AG09309 (cell line): ENCODE results near the gene RING1.
A peak's percentile ranks its signal among the peaks of the same experiment; 100 is the strongest.

Experiments
- DNase-seq: peaks from one replicate; pipeline ENCODE4 v3.0.0-alpha.2; 2010; ENCODE audit warnings: low read depth
- H3K4me3 ChIP-seq: 2 replicates; pipeline ENCODE4 v1.5.1; 2011; ENCODE audit warnings: mild to moderate bottlenecking, low read depth, low read length, moderate library complexity; ENCODE audit not compliant: control insufficient read depth
- TF ChIP-seq, protein P1 (sequence below): IDR thresholded peaks from 2 replicates; pipeline ENCODE4 v1.5.1; 2011; ENCODE audit warnings: mild to moderate bottlenecking, low read depth, low read length, inconsistent platforms; ENCODE audit not compliant: insufficient read depth, control insufficient read depth; ENCODE audit errors: missing control alignments

Gene RING1

GRCh38 chr6:33236328-33236727 lies 28.0 kb downstream of the RING1 start:
- TF ChIP-seq, protein P1, sequence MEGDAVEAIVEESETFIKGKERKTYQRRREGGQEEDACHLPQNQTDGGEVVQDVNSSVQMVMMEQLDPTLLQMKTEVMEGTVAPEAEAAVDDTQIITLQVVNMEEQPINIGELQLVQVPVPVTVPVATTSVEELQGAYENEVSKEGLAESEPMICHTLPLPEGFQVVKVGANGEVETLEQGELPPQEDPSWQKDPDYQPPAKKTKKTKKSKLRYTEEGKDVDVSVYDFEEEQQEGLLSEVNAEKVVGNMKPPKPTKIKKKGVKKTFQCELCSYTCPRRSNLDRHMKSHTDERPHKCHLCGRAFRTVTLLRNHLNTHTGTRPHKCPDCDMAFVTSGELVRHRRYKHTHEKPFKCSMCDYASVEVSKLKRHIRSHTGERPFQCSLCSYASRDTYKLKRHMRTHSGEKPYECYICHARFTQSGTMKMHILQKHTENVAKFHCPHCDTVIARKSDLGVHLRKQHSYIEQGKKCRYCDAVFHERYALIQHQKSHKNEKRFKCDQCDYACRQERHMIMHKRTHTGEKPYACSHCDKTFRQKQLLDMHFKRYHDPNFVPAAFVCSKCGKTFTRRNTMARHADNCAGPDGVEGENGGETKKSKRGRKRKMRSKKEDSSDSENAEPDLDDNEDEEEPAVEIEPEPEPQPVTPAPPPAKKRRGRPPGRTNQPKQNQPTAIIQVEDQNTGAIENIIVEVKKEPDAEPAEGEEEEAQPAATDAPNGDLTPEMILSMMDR = no peak

GRCh38 chr6:33236852-33237251 lies 28.6 kb downstream of the RING1 start:
- DNase-seq = no peak
- no peak overlapping the region for H3K4me3 ChIP-seq
- TF ChIP-seq, protein P1 = no peak

More at GRCh38 chr6:33236328-33236727, 28.0 kb downstream of the RING1 start:
- no peak for DNase-seq
- no peak overlapping the region for H3K4me3 ChIP-seq

GRCh38 chr6:33237741-33238140 lies 29.4 kb downstream of the RING1 start:
- no peak for DNase-seq
- no peak overlapping the region for H3K4me3 ChIP-seq
- TF ChIP-seq, protein P1 = no peak

DNA sequence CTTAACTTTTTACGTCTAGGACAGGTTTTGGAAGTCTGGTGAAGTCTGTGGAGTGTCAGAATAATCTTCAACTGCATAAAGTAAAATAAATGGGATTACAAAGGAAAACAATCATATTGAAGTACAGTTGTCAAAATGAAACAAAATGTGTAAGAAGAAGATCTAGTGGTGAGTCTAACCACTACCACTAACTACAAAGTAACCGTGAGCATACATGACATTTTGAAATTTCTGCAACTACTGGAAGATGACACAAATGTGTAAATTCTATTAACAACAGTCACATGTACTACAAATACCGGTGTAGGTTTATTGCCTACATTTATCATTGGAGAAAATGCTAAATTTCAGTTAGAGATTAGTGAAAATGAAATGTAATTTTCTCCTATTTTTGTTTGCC lies 33.7 kb downstream of the RING1 start:
- DNase-seq = no peak

GRCh38 chr6:33243476-33243875 lies 35.2 kb downstream of the RING1 start:
- TF ChIP-seq, protein P1 = no peak
- H3K4me3 ChIP-seq = no peak overlapping the region
- no peak for DNase-seq

More for the DNA sequence above, 33.7 kb downstream of the RING1 start:
- TF ChIP-seq, protein P1 = no peak
- H3K4me3 ChIP-seq = no peak overlapping the region

DNA sequence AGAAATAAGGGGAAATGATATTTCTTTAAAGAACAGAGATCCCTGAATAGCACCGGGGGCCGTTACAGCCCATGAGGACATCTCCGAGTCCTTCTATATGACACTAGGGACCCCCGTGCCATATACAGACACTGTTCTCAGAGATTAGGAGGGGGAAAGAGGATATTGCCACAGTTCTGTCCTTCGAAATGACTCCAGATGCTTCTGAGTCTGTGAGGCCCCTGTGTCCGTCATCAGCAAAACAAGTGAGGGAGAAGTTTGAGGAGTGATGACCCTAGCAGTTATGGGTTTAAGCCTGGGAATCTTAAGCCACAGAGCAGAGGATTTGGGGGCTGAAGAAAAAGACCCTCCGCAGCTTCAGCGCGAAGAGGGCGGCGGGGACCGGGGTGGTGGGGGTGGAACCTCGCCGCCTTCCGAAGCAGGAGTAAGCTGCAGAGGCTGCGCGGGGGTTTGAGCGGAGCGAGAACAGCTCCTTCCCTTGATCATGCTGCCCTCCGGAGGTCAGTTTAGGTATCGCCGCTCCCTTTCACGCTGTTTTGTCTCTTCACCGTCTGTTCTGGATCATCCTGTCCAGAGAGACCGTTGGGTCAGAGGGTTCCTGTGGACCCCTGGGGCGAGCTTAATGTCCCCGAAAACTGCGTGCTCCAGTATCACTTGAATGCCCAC lies 39.8 kb downstream of the RING1 start:
- DNase-seq = no peak
- TF ChIP-seq, protein P1 = peak; percentile 88
- H3K4me3 ChIP-seq = peak overlapping the region; percentile 60
